ENCODE results near the gene OR1M1.
A peak's percentile ranks its signal among the peaks of the same experiment; 100 is the strongest.
"Not testable (repeated sequence)": the region's sequence is repeated elsewhere in the genome, so short reads cannot be mapped to it uniquely, and the experiment has no call there.

Gene OR1M1

GRCh38 chr19:9070066-9070465 is 16.8 kb upstream of the OR1M1 start:
- Histone ChIP-seq H3K9ac (ENCODE audit: insufficient read length) (no peak overlapping the region), H3K27ac (no peak overlapping the region), H3K4me3 (no peak overlapping the region), H3K9me3 (ENCODE audit: low read depth, low read length) (no peaks in the 10 kb centered on the region), H3K36me3 (ENCODE audit: insufficient read depth, low read length) (no peaks in the 10 kb centered on the region)
- no peak for DNase-seq (ENCODE audit: low read depth, low spot score)
- no peak for TF ChIP-seq FOXP2 (optimal IDR thresholded peaks at IDR 0.05; ENCODE audit: control extremely low read depth, extremely low read length, insufficient read depth)
- no peak for TF ChIP-seq EZH2 (IDR thresholded peaks at IDR 0.05)
- no peak for TF ChIP-seq POLR2AphosphoS5 (IDR thresholded peaks at IDR 0.05; ENCODE audit: borderline replicate concordance, low read depth, low read length)

DNA sequence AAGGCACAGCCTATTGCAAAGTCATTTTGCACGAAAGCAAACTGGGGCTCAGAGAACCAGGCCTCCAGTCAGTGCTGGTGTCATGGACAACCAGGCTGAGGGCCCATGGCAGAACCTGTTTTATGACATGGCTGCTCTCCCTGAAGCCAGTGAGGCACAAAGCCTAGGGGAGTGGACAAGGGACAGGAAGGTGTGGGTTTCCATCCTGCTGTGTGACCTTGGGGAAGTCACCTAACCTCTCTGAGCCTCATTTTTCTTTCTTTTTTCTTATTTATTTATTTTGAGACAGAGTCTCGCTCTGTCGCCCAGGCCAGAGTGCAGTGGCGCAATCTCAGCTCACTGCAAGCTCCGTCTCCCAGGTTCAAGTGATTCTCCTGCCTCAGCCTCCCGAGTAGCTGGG is 15.1 kb upstream of the OR1M1 start:
- not testable (repeated sequence) for H3K36me3 ChIP-seq (ENCODE audit: insufficient read depth, low read length); H3K9ac ChIP-seq (ENCODE audit: insufficient read length); H3K4me3 ChIP-seq; H3K9me3 ChIP-seq (ENCODE audit: low read depth, low read length); H3K27ac ChIP-seq; DNase-seq (ENCODE audit: low read depth, low spot score)

GRCh38 chr19:9073806-9074205 is 13.1 kb upstream of the OR1M1 start:
- Histone ChIP-seq H3K27ac (no peak overlapping the region), H3K36me3 (ENCODE audit: insufficient read depth, low read length) (no peaks in the 10 kb centered on the region), H3K9ac (ENCODE audit: insufficient read length) (no peak overlapping the region), H3K4me3 (no peak overlapping the region), H3K9me3 (ENCODE audit: low read depth, low read length) (no peaks in the 10 kb centered on the region)
- no peak for DNase-seq (ENCODE audit: low read depth, low spot score)
- no peak for TF ChIP-seq POLR2AphosphoS5 (IDR thresholded peaks at IDR 0.05; ENCODE audit: borderline replicate concordance, low read depth, low read length)
- TF ChIP-seq FOXP2 (optimal IDR thresholded peaks at IDR 0.05; ENCODE audit: control extremely low read depth, extremely low read length, insufficient read depth), result no peak
- TF ChIP-seq EZH2 (IDR thresholded peaks at IDR 0.05), result no peak

GRCh38 chr19:9075064-9075949 is 11.6 kb upstream of the OR1M1 start:
- H3K4me3 ChIP-seq, result peak overlapping the region; percentile 4; the same call in 1 of the 2 replicates
- no peak overlapping the region for H3K9ac ChIP-seq (ENCODE audit: insufficient read length)
- peak; percentile 30 for DNase-seq (ENCODE audit: low read depth, low spot score)
- no peaks in the 10 kb centered on the region for H3K9me3 ChIP-seq (ENCODE audit: low read depth, low read length)
- no peak for TF ChIP-seq EZH2 (IDR thresholded peaks at IDR 0.05)
- TF ChIP-seq FOXP2 (optimal IDR thresholded peaks at IDR 0.05; ENCODE audit: control extremely low read depth, extremely low read length, insufficient read depth), result no peak
- no peak for TF ChIP-seq POLR2AphosphoS5 (IDR thresholded peaks at IDR 0.05; ENCODE audit: borderline replicate concordance, low read depth, low read length)
- H3K36me3 ChIP-seq (ENCODE audit: insufficient read depth, low read length), result no peaks in the 10 kb centered on the region
- H3K27ac ChIP-seq, result no peak overlapping the region

DNA sequence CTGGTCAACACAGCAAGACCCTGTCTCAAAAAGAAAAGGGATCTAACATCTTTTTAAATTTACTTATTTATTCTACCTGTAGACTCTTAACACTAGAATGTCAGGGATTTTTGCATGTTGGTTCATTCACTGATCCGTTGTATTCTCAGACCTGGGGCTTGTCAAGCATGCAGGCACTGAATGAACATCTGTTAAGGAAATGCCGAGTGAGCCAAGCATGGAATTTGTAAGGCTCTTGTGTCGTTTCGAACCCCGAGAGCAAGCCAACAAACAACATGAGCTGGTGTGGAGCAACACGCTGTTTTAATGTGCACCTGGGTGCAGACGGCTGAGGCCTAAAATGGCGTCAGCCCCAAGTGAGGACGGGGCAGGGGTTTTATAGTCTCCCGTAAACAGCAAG is 10.0 kb upstream of the OR1M1 start:
- TF ChIP-seq EZH2 (IDR thresholded peaks at IDR 0.05), result no peak
- no peak for TF ChIP-seq POLR2AphosphoS5 (IDR thresholded peaks at IDR 0.05; ENCODE audit: borderline replicate concordance, low read depth, low read length)
- no peak for TF ChIP-seq FOXP2 (optimal IDR thresholded peaks at IDR 0.05; ENCODE audit: control extremely low read depth, extremely low read length, insufficient read depth)
- Histone ChIP-seq H3K9me3 (ENCODE audit: low read depth, low read length) (no peaks in the 10 kb centered on the region), H3K9ac (ENCODE audit: insufficient read length) (no peak overlapping the region), H3K27ac (no peak overlapping the region), H3K36me3 (ENCODE audit: insufficient read depth, low read length) (no peaks in the 10 kb centered on the region), H3K4me3 (no peak overlapping the region)
- no peak for DNase-seq (ENCODE audit: low read depth, low spot score)

DNA sequence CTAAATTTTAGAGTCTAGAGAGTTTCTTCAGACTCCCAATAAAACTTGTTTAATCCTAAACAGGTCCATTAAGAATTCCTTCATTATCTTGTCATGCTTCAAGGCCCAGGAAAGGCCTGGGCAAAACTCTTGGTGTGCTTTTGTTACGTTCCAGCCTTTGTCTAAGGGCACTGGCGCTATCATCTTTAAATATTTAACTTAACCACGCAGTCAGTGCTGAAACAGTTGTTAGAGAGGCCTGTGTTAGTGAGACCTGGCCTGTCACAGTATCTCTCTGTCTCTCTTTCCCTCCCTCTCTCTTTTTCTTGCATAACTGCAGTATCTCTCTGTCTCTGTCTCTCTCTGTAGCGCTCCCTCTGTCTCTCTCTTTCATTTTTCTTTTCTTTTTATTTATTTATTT is 8.2 kb upstream of the OR1M1 start:
- H3K9me3 ChIP-seq (ENCODE audit: low read depth, low read length), result no peaks in the 10 kb centered on the region
- H3K4me3 ChIP-seq, result no peak overlapping the region
- no peak overlapping the region for H3K27ac ChIP-seq
- no peak overlapping the region for H3K9ac ChIP-seq (ENCODE audit: insufficient read length)
- DNase-seq (ENCODE audit: low read depth, low spot score), result no peak
- H3K36me3 ChIP-seq (ENCODE audit: insufficient read depth, low read length), result no peaks in the 10 kb centered on the region
- TF ChIP-seq POLR2AphosphoS5 (IDR thresholded peaks at IDR 0.05; ENCODE audit: borderline replicate concordance, low read depth, low read length) (no peak), EZH2 (IDR thresholded peaks at IDR 0.05) (no peak), FOXP2 (optimal IDR thresholded peaks at IDR 0.05; ENCODE audit: control extremely low read depth, extremely low read length, insufficient read depth) (no peak)

GRCh38 chr19:9107375-9107774 is 20.5 kb downstream of the OR1M1 start, which contains the start of gene OR7G2:
OR7G2 (minus strand) TSS chr19:9107475; CDS start chr19:9103243, 4,232 bp downstream.
- Histone ChIP-seq H3K4me3 (no peak within 1 kb of the TSS), H3K27ac (no peak within 1 kb of the TSS), H3K9me3 (ENCODE audit: low read depth, low read length) (no peaks in the 10 kb centered on the region), H3K9ac (ENCODE audit: insufficient read length) (no peak within 1 kb of the TSS), H3K36me3 (ENCODE audit: insufficient read depth, low read length) (no peaks in the 10 kb centered on the region)
- TF ChIP-seq FOXP2 (optimal IDR thresholded peaks at IDR 0.05; ENCODE audit: control extremely low read depth, extremely low read length, insufficient read depth), result no peak
- TF ChIP-seq POLR2AphosphoS5 (IDR thresholded peaks at IDR 0.05; ENCODE audit: borderline replicate concordance, low read depth, low read length), result no peak
- TF ChIP-seq EZH2 (IDR thresholded peaks at IDR 0.05), result no peak
- DNase-seq (ENCODE audit: low read depth, low spot score), result no peak

- H3K9ac ChIP-seq (ENCODE audit: insufficient read length), result no peak overlapping the region
- TF ChIP-seq EZH2 (IDR thresholded peaks at IDR 0.05) (no peak), FOXP2 (optimal IDR thresholded peaks at IDR 0.05; ENCODE audit: control extremely low read depth, extremely low read length, insufficient read depth) (no peak), POLR2AphosphoS5 (IDR thresholded peaks at IDR 0.05; ENCODE audit: borderline replicate concordance, low read depth, low read length) (no peak)
- H3K27ac ChIP-seq, result no peak overlapping the region
- H3K4me3 ChIP-seq, result no peak overlapping the region
- H3K9me3 ChIP-seq (ENCODE audit: low read depth, low read length), result no peaks in the 10 kb centered on the region
- DNase-seq (ENCODE audit: low read depth, low spot score), result no peak
- H3K36me3 ChIP-seq (ENCODE audit: insufficient read depth, low read length), result no peaks in the 10 kb centered on the region
Measured at GRCh38 chr19:9109959-9110358, 23.1 kb downstream of the OR1M1 start.
